HUES64 (cell line): Measurements from ENCODE around the gene LIPT2. TPM values are rescaled to one million over a fixed set of nuclear protein-coding genes. Genes with fewer than 3 reads are reported as not detected.
"Not testable (repeated sequence)": the region's sequence is repeated elsewhere in the genome, so short reads cannot be mapped to it uniquely, and the experiment has no call there.

Experiments
- H3K27ac ChIP-seq: 2 replicates; pipeline ENCODE4 v1.7.0; 2013; ENCODE audit warnings: low read depth, low read length, inconsistent platforms
- H3K27me3 ChIP-seq: 2 replicates; pipeline ENCODE4 v1.6.1; 2013; ENCODE audit warnings: mild to moderate bottlenecking, low read length; ENCODE audit not compliant: insufficient read depth
- H3K36me3 ChIP-seq: 2 replicates; pipeline ENCODE4 v1.6.1; 2013; ENCODE audit warnings: mild to moderate bottlenecking, low read length; ENCODE audit not compliant: insufficient read depth
- H3K4me1 ChIP-seq: 2 replicates; pipeline ENCODE4 v1.6.1; 2013; ENCODE audit warnings: mild to moderate bottlenecking, low read length, moderate library complexity; ENCODE audit not compliant: insufficient read depth
- H3K4me3 ChIP-seq: 2 replicates; pipeline ENCODE4 v1.5.1; 2013; ENCODE audit warnings: mild to moderate bottlenecking, low read length, moderate library complexity
- H3K9ac ChIP-seq: 2 replicates; pipeline ENCODE4 v1.6.1; 2013; ENCODE audit warnings: mild to moderate bottlenecking, low read depth, low read length
- H3K9me3 ChIP-seq: 2 replicates; pipeline ENCODE4 v1.6.1; 2013; ENCODE audit warnings: low read depth, low read length; ENCODE audit not compliant: insufficient read depth
- WGBS: fragments of 150-250, 120-280 bp; methylation state at CpG from one replicate; pipeline ENCODE4 v1.1.7; 2013; ENCODE audit warnings: missing lambda C conversion rate; 5-methylcytosine and 5-hydroxymethylcytosine counted together
- polyA plus RNA-seq, 2 experiments: library from polyadenylated mRNA; stranded (reverse); fragments of 50-300 nt; gene quantifications; one replicate each; pipeline ENCODE4 v1.2.3, GENCODE V29; 2013

Gene LIPT2
- polyA plus RNA-seq (2013, experiment 1 of 2), result 6.4 TPM
- polyA plus RNA-seq (2013, experiment 2 of 2), result 7.4 TPM

- H3K4me1 ChIP-seq, result peaks cover 11% of the 10 kb centered on the region; the same call in 1 of the 2 replicates
- H3K27ac ChIP-seq, result peak within 1 kb of the TSS; percentile 98
- peak within 1 kb of the TSS; percentile 97 for H3K9ac ChIP-seq
- H3K27me3 ChIP-seq, result no peaks in the 10 kb centered on the region
- WGBS, result under 1% methylated on average over 94 of the region's 94 CpGs
- peak within 1 kb of the TSS; percentile 81 for H3K4me3 ChIP-seq
- H3K9me3 ChIP-seq, result peaks cover 9% of the 10 kb centered on the region; the same call in 1 of the 2 replicates
- H3K36me3 ChIP-seq, result no peaks in the 10 kb centered on the region
Measured at GRCh38 chr11:74492974-74493790, at the start of gene LIPT2. Gene LIPT2 (minus strand): TSS chr11:74493724. CDS start chr11:74493703, 21 bp downstream.

- no peak overlapping the region for H3K4me3 ChIP-seq
- H3K27ac ChIP-seq, result no peak overlapping the region
Measured at GRCh38 chr11:74541466-74541865, 47.9 kb upstream of the LIPT2 start.

GRCh38 chr11:74540270-74540669 is 46.7 kb upstream of the LIPT2 start:
- Histone ChIP-seq H3K27ac (no peak overlapping the region), H3K36me3 (no peaks in the 10 kb centered on the region), H3K4me3 (no peak overlapping the region), H3K4me1 (no peaks in the 10 kb centered on the region), H3K9me3 (peaks cover 29% of the 10 kb centered on the region), H3K9ac (no peak overlapping the region), H3K27me3 (no peaks in the 10 kb centered on the region)
- 95% methylated on average over 9 of the region's 9 CpGs for WGBS

More at GRCh38 chr11:74541466-74541865, 47.9 kb upstream of the LIPT2 start:
- Histone ChIP-seq H3K9ac (no peak overlapping the region), H3K9me3 (peaks cover 30% of the 10 kb centered on the region), H3K4me1 (no peaks in the 10 kb centered on the region), H3K36me3 (no peaks in the 10 kb centered on the region), H3K27me3 (no peaks in the 10 kb centered on the region)
- WGBS, result 96% methylated on average over 10 of the region's 10 CpGs

- Histone ChIP-seq H3K4me1 (no peaks in the 10 kb centered on the region), H3K27me3 (no peaks in the 10 kb centered on the region), H3K36me3 (no peaks in the 10 kb centered on the region), H3K4me3 (no peak overlapping the region), H3K9me3 (peaks cover 18% of the 10 kb centered on the region), H3K27ac (no peak overlapping the region), H3K9ac (no peak overlapping the region)
Measured at GRCh38 chr11:74538680-74539079, 45.2 kb upstream of the LIPT2 start.

GRCh38 chr11:74535371-74536160 is 42.0 kb upstream of the LIPT2 start:
- no peaks in the 10 kb centered on the region for H3K36me3 ChIP-seq
- H3K27me3 ChIP-seq, result no peaks in the 10 kb centered on the region
- 93% methylated on average over 14 of the region's 14 CpGs for WGBS
- no peak overlapping the region for H3K9ac ChIP-seq
- H3K27ac ChIP-seq, result no peak overlapping the region
- no peak overlapping the region for H3K4me3 ChIP-seq
- H3K9me3 ChIP-seq, result peaks cover 3% of the 10 kb centered on the region
- no peaks in the 10 kb centered on the region for H3K4me1 ChIP-seq

GRCh38 chr11:74534946-74535275 is 41.4 kb upstream of the LIPT2 start:
- 94% methylated on average over 9 of the region's 10 CpGs for WGBS

GRCh38 chr11:74534216-74534945 is 40.9 kb upstream of the LIPT2 start:
- Histone ChIP-seq H3K36me3 (no peaks in the 10 kb centered on the region), H3K9ac (no peak overlapping the region), H3K9me3 (no peaks in the 10 kb centered on the region), H3K27me3 (no peaks in the 10 kb centered on the region), H3K4me1 (no peaks in the 10 kb centered on the region), H3K4me3 (no peak overlapping the region), H3K27ac (no peak overlapping the region)
- WGBS, result 81% methylated on average over 8 of the region's 8 CpGs

More at GRCh38 chr11:74534946-74535275, 41.4 kb upstream of the LIPT2 start:
- H3K4me3 ChIP-seq, H3K9ac ChIP-seq, H3K27ac ChIP-seq, H3K27me3 ChIP-seq, H3K4me1 ChIP-seq, H3K36me3 ChIP-seq, H3K9me3 ChIP-seq: not testable (repeated sequence)

- no peak overlapping the region for H3K4me3 ChIP-seq
- no peak overlapping the region for H3K9ac ChIP-seq
- WGBS, result 93% methylated on average over 9 of the region's 9 CpGs
Measured at GRCh38 chr11:74533421-74533820, 39.9 kb upstream of the LIPT2 start.

GRCh38 chr11:74532501-74533246 is 39.1 kb upstream of the LIPT2 start:
- no peak overlapping the region for H3K27ac ChIP-seq
- H3K27me3 ChIP-seq, result no peaks in the 10 kb centered on the region
- no peak overlapping the region for H3K4me3 ChIP-seq
- H3K36me3 ChIP-seq, result no peaks in the 10 kb centered on the region
- no peaks in the 10 kb centered on the region for H3K9me3 ChIP-seq
- H3K4me1 ChIP-seq, result no peaks in the 10 kb centered on the region
- no peak overlapping the region for H3K9ac ChIP-seq
- over 99% methylated on average over 5 of the region's 5 CpGs for WGBS

More at GRCh38 chr11:74533421-74533820, 39.9 kb upstream of the LIPT2 start:
- Histone ChIP-seq H3K27ac (no peak overlapping the region), H3K36me3 (no peaks in the 10 kb centered on the region), H3K27me3 (no peaks in the 10 kb centered on the region), H3K4me1 (no peaks in the 10 kb centered on the region), H3K9me3 (no peaks in the 10 kb centered on the region)

GRCh38 chr11:74524978-74525377 is 31.5 kb upstream of the LIPT2 start:
- Histone ChIP-seq H3K4me1 (no peaks in the 10 kb centered on the region), H3K9ac (no peak overlapping the region), H3K9me3 (no peaks in the 10 kb centered on the region), H3K36me3 (no peaks in the 10 kb centered on the region), H3K27me3 (no peaks in the 10 kb centered on the region), H3K4me3 (no peak overlapping the region), H3K27ac (no peak overlapping the region)
- WGBS, result no CpG with 5 or more reads among the region's 2 CpGs
